ENCODE data around the gene MTHFD2L.

Gene MTHFD2L

GRCh38 chr4:74258963-74259362 is 101.0 kb downstream of the MTHFD2L start:
- DNase-seq: no peak

DNA sequence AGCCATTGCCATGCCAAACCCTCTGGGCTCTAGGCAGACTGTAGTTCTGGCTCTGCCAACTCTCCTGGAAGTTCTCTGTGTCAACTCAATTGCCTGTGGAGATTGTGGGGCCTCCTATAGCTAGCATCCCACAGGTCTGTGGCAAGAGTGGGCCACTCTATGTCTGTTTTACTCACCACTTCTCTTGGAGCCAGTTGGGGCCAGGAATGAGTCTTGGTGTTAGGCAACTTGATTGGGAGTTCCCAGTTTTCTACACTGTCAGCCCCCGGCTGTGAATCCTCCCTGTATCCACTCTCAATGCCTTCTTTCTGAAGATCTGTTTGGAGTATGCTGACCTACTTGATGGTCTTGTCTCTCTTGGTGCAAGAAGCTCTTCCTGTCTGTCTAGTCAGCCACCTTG is 102.1 kb downstream of the MTHFD2L start:
- DNase-seq: no peak

DNA sequence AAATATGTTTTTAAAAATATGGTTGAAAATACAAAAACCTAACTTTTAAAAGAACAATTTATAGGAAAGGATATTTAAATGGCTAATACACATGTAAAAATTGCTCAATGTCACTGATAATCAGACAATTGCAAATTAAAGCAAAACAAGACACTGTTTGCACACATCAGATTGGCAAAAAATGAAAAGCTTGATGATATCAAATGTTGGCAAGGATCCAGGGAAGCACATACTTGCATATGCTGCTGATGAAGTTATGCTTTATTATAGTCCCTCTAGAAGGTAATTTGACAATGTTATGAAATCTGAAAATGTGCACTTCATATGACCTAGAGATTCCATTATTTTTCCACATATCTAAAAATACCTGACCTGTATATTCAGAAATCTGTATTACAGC is 104.6 kb downstream of the MTHFD2L start:
- DNase-seq: no peak

- no peak for DNase-seq
These were observed 105.6 kb downstream of the MTHFD2L start for GRCh38 chr4:74263551-74263950.

DNA sequence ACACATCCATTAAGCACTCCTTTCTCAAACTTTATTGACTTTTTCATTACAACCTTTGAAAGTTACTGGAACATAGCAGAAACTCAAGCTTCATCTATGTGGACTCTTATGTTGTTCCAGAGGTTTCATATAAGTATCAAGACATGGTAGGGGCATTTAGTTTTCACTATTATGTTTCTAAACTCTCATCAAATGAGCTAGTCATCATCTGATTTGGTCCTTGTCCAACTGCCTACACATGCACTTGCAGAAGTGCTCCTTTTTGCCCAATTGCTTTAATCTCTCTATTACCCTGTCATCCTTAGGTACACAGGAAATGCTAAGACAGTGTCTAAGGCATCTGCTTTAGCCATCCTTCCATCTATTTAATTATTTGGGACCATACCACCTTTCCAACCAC is 108.2 kb downstream of the MTHFD2L start:
- no peak for DNase-seq

DNA sequence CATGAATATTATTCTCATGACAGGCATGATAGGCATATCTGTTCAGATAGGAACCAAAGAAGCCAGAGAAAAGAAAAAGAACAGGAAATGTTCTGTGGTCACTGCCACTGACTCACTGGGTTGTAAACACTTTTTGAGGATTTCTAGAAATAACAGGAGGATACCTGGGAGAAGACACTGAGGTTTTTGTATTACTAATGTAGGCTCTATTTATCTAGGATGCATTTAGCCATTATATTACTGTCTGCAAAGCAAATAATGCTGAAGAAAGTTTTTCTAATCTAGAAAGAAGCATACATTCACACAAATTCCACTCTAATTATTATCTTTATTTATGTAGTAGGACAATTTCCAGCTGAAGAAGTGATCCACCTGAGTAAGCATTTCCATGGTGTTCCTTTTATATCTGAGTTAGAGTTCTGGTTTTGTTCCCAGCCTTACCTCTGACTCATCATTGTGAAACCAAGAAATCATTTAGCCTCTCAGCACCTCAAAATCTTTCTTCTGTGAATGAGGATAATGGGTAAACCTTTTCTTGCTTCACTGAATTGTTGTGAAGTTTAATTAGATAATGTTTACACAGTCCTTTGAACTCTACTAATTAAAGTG is 110.2 kb downstream of the MTHFD2L start:
- peak in 1 of 2 experiments; percentile 6 for DNase-seq

DNA sequence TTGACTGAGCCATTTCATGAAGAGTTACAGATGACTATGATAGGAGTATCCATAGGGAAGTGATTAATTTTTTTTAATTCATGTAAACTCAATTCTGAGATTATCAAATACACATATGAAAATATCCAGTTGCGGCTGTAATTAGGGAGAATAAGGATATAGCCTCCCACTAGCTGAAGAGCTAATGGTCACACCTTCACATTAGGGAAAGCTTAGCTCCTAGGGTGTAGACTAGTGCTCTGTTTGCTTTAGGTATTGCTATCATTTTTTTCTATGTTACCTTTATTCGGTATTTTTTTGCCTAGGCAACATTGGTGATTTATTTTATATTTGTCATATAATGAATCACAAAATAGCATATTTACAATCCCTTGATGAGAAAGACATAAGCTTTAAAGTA is 110.7 kb downstream of the MTHFD2L start:
- DNase-seq: no peak

DNA sequence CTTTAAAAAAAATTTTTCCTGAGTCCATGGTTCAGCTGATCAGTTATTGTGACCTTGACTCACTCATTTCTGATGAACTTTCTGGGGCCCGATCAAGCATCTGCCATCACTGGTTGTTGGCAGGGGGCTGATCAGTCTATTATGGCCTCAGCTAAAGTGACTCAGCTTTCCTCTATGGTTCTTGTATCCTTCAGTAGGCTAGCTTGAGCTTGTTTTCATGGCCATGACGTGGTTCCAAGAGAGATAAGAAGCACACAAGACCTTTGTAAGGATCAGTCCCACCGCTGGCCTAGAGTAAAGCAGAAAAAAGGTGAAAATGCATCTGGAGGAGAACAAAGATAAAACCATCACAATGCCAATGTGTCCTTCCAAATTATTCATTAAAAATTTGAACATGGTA is 120.6 kb downstream of the MTHFD2L start:
- no peak for DNase-seq

- no peak for DNase-seq
These were observed 121.8 kb downstream of the MTHFD2L start for GRCh38 chr4:74279716-74280115.

DNA sequence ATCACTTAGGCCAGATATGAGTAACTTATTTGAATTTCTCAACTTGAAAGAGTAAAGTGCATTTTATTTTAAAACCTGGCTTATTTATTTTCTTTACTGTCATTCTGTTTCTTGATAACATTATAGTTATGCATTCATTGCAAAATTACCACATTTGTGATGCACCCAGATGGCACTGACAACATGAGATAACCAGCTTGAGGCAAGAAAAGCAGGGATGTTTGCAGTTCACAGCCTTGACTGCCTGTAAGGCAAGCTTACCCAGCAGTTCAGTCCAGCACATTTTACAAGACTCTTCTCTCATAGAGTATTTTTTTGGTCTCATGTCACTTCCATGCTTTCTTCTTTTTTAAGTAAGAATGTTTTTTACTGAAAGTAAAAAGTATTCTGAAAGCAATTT is 125.0 kb downstream of the MTHFD2L start:
- no peak for DNase-seq

- no peak for DNase-seq
These were observed 125.7 kb downstream of the MTHFD2L start for GRCh38 chr4:74283614-74284013.

GRCh38 chr4:74284053-74284452 is 126.1 kb downstream of the MTHFD2L start:
- no peak for DNase-seq

GRCh38 chr4:74287164-74287563 is 129.2 kb downstream of the MTHFD2L start:
- DNase-seq: no peak

DNA sequence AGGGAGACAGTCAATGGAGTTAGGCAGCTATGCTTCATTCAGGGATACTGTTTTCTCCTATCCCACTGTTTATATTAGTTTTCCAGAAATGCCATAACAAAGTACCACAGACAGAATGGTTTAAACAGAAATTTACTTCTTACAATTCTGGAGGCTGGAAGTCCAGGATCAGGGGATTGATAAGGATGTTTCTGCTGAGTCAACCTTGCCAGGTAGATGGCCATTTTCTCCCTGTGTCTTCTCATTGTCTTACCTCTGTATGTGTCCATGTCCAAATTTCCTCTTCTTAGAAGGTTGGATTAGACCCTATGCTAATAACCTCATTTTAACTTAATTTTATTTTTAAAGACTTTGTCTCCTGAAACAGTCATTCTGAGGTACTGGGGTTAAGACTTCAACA is 129.9 kb downstream of the MTHFD2L start:
- no peak for DNase-seq

DNA sequence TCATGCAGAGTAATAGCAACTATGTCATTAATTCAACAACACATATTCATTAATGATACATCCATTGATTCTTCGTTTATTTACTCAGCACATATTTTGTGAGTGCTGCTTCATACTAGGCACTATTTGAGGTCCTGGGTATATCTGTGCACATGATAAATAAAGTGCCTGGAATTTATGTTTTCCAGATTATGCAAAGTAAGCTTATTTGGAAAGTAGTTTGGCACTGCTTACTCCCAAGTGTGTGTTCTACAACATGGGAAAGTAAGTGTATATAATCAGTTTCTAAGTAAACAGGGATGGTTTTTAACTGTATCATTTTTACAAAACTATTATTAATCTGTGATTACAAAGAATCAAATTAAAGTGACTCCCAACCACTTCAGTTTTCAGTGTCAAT is 133.6 kb downstream of the MTHFD2L start:
- DNase-seq: no peak

GRCh38 chr4:74292111-74292870 is 134.4 kb downstream of the MTHFD2L start:
- DNase-seq: no peak

DNA sequence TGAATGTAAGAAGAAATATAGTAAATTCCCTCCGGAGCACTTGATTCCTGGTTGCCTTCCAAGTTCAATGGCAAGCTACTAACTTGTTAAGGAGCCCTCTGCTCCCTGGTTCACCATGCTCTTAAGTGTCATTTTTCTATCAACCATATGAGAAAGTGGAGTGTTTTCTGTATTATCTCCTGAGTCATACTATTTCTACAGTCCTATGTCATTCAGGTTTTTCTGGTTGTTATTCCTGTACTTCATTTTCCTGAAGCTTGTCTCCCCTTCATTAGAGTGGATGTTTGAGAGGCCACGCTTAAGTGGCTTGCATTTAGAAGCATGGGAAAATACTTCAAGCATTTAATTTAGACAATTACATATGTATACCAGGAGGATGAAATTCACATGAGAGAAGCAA is 135.6 kb downstream of the MTHFD2L start:
- no peak for DNase-seq

DNA sequence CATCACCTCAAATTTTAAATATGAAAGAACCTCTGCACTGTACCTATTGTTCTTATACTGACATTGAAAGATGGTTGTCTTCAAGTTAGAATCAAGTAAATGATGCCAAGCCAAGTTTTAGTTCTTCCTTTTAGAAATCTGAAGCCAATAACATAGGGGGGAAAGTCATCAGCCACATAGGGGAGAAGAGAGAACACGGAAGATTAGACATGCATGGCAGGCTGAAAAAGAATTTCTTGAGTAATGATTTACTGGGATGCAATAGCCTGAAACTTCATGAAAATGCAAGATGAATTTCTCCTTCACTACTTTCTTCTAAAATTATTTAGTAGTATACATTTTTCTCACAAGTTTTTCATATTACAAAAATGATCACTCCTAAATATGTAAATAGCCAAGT is 136.8 kb downstream of the MTHFD2L start:
- no peak for DNase-seq

DNA sequence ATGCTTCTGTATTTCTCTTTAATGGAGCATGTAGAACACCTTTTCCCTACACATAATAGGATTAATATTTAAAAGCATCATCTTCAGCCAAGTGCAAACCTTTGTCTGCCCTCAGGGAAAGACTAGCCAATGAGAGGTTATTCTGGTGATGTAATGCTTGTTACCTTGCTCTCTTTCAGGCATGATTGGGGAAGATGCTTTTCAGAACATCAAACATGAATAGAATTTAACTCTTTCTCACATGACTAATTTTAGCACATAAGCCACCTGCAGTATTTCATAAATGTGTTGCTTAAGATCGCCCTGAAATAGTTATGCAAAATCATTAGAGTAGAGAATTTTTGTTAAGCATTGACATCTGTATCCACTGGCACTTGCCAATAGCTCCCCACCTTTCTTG is 139.6 kb downstream of the MTHFD2L start:
- no peak for DNase-seq

DNA sequence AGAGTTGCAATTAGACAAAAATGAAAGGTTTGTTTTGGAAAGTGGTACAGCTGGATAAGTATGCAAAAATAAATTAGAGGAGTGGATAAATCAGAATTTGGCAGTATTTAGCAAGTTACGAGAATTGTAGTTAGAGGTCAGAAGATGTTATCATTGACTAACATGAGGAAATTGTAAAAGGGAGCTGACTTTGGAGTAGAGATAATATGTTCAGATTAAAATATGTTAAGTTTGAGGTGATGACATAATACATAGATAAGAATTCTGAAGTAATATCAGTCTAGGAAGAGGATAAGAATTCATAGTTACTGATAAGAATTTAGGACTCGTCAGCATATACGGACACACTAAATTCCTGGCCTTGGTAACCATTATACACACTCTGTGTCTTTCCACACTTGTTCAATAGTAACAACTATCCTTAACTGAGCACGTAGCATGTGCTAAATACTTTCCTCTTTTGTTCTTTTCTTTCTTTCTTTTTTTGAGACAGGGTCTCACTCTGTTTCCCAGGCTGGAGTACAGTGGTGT is 146.2 kb downstream of the MTHFD2L start:
- no peak for DNase-seq

GRCh38 chr4:74305000-74305399 is 147.1 kb downstream of the MTHFD2L start:
- DNase-seq: no peak

DNA sequence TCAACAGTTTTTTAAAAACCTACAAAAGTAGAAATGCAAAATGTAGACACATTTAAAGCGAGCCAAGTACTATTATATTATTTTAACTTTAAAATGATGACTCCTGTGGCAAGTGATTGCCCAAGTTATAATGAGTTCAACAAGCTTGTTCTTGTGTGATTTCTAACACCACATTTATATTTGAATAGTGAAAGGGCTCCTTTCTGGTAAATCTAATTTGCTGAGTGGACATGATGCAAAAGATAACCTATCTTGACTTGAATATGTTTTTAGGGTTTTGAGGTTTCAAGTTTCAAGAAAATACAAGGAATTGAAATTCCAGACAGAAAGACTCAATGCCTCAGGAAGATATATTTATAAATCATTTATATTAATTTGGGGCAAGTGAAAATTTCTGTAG is 149.3 kb downstream of the MTHFD2L start:
- DNase-seq: no peak

GRCh38 chr4:74308215-74308614 is 150.3 kb downstream of the MTHFD2L start, which contains the start of gene EPGN:
Gene EPGN, plus strand, starts transcription at chr4:74308470. Its CDS starts 64 bp downstream, at chr4:74308534.
- DNase-seq: no peak

GRCh38 chr4:74309223-74309622 is 151.3 kb downstream of the MTHFD2L start:
- DNase-seq: no peak

Measured in NCI-H1930 (cell line).